Hematopoietic multipotent progenitor cell treated with erythropoietin and hydrocortisone succinate and interleukin-3 and kit ligand, for 6 days (in vitro differentiated cells): ENCODE results near the gene DPF3.
"Not testable (repeated sequence)": the region's sequence is repeated elsewhere in the genome, so short reads cannot be mapped to it uniquely, and the experiment has no call there.

ENCODE experiments used
- DNase-seq: peaks from one replicate; pipeline ENCODE4 v3.0.0-alpha.2; 2015

The DPF3 gene

DNA sequence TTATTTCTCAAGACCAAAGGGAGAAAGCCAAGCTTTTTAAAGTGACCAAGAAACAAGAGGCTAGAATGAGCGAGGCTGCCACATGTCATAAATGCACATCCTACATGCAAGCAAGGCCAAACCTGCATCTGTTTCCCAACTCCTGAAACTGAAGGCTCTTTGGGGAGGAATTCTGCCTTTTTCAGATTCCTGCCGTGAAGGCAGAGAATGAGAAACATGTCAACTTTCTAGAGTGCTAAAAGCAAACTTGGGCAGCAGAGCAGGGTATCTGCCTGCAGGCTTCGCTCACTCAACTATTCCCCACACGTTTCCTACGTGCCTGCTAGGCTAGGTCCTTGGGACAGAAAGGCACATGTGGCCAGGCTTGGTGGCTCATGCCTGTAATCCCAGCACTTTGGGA lies 15.2 kb downstream of the DPF3 start:
- DNase-seq = no peak

DNA sequence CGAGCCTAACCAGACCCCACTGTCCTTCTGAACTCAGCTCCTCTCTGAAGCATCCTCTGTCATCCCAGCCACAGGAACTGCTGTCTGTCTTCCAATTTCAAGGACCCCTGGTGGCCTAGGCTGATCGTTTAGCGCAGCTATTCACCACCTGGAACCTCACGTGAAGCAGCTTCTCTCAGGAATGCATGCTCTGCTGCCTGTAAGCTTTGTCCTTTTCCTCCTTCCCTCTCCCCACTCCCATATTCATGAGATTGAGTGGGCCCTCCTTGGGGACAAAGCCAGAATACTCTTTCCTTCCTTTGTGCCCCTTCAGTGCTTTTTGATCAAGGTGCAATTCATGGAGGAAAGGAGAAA lies 17.2 kb downstream of the DPF3 start:
- DNase-seq = no peak

DNA sequence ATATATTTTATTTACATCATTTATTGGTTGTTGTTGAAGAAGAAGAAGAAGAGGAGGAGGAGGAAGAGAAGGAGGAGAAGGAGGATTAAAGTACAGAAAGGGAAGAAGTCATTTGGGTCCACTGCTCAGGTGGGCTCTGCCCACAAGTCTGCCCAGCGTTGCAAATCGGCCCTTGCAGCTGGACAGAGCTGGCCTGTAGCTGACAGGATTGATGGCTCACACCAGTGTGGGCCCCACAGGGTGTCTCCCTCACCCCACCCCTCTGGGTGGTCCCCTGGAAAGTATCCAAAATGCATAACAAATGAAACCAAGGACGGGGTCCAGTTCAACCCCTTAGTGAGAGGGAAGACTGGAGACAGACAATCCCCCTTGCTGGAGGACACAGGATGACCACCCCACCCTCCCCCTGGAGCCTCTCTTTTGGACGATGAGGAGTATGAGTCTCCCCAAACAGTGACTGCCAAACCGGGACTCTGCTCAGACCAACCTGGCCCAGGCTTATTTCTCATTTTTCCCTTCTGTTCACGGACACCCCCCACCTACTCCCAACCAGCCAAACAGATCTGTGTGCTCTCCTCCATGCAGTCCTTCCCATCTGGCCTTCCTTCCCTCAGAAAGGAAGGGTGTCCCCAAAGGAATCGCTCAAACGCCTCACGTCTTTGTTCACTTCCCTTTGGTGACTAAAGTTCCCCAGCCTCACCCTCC lies 17.7 kb downstream of the DPF3 start:
- no peak for DNase-seq

DNA sequence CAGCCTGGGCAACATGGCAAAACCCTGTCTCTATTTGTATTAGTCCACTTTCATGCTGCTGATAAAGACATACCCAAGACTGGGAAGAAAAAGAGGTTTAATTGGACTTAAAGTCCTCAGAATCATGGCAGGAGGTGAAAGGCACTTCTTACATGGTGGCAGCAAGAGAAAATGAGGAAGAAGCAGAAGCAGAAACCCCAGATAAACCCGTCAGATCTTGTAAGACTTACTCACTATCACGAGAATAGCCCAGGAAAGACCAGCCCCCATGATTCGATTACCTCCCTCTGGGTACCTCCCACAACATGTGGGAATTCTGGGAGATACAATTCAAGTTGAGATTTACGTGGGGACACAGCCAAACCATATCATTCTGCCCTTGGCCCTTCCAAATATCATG lies 23.0 kb downstream of the DPF3 start:
- not testable (repeated sequence) for DNase-seq

DNA sequence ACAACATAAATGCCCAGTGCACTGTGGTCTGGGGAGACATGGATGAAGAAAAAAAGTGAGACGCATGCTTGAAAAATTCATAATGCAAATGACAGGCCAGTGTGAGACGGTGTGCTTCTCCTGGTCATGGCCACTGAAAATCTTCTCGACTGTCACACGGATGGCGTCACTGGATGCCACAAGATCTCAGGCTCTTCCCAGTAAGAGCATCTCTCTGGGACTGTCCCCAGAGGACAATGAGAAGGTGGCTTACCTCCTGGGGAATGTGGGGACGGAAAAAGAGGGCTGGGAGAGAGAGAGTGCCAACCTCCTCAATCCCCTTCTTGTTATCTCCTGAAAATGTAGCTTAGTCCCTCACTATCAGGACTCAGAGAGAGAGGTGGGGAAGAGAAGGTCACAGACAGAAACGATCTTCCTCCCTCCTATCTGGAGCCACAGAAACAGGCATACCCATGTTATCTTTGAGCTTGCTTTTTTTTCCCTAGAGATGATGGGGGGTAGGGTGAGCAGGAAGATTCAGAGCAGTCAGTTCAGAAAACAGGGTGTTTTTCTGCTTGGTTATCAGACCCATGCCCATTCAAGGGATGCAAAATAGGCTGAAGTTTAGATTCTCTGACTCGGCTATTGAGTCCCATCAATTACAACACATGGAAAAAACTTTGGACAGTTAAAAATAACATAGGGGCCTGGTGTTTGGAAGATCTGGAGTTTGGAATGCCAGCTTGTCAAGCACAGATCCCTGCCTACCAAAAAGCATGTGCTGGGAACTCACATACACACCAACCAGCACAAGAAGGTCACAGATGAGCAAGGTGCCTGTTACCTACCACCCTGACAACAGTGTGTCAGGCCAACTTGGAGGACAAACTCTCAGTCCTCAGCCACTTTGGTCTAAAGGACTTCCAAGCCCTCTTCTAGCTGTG lies 24.2 kb downstream of the DPF3 start:
- DNase-seq = peak; percentile 64

DNA sequence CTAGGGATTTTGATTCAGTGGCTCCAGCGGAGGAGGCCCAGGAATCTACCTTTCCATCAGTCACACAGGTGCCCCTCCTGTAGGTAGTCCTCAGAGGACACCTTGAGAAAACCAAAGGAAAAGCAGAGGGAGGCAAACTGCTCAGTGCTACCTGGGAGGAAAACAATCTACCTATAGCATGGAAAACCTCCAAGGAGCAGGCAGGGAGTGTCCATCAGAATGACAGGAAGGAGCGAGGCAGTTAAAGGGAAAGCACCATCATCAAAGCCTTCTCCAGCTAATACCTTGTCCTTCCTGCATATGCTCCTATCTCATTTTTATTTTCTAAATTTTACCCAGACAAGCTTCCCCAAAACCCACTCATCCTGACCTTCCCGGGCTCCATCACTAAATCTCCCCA lies 25.4 kb downstream of the DPF3 start:
- DNase-seq = no peak

DNA sequence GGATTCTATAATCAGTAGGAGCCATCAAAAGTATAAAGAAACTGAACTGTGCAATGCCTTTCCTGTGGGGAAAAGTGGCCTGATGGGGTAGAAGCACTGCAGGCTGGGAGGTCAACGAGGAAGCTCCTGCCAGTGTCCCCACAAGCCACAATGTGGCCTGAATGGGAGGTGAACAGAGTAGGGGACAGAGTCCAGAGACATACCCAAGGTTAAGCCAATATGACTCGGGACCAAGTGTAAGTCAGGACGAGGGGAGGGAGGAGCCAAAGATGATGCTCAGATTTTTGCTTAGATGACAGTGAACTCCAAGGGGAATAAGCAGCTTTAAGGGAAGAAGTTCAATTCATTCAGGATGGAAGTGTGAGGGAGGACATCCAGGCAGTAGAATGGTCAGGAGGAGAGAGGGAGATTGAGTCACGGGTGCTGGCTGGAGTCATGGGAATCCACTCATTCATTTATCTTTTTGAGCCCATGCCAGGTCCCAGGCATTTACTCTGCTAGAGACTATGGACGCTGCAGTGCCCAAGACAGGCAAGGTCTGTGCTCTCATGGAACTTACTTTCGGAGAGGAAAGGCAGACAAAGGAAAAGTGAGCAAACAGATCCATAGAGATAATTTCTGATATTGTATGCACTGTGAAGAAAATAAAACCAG lies 29.1 kb downstream of the DPF3 start:
- DNase-seq = no peak

DNA sequence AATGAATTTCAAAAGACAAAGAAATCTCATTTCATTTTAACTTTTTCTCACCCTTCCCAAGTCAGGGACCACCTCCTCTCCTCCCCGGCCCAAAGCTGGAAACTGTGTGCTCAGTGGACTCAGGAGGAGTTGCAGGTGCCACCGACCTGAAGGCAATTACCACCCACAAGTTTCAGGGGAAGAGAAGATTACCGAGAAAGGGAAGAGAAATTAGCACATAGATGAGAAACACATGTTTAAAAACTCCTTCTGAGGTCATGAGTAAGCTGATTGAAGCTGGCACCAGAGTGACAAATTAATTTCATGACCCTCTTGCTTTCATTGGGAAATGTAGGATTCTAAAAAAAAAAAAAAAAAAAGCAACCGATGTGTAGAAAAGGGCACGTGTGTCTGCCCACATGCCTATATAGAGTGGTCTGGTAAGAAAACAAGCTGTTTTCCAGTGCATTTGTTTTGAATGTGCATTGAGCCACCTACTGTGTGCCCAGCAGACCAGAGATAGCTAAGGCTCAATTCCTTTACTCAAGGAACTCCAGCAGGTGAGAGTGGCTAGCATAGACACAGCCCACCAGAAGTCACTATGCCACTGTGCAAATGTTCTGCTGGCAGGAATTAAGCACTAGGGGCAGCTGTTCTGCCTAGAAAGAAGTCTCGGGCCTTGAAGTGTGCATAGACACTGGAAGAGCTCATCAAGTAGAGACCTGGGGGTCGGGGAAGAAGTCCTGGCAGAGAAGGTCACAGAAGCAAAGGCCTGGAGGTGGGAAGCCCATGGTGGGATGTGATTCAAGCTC lies 30.5 kb downstream of the DPF3 start:
- DNase-seq = no peak

DNA sequence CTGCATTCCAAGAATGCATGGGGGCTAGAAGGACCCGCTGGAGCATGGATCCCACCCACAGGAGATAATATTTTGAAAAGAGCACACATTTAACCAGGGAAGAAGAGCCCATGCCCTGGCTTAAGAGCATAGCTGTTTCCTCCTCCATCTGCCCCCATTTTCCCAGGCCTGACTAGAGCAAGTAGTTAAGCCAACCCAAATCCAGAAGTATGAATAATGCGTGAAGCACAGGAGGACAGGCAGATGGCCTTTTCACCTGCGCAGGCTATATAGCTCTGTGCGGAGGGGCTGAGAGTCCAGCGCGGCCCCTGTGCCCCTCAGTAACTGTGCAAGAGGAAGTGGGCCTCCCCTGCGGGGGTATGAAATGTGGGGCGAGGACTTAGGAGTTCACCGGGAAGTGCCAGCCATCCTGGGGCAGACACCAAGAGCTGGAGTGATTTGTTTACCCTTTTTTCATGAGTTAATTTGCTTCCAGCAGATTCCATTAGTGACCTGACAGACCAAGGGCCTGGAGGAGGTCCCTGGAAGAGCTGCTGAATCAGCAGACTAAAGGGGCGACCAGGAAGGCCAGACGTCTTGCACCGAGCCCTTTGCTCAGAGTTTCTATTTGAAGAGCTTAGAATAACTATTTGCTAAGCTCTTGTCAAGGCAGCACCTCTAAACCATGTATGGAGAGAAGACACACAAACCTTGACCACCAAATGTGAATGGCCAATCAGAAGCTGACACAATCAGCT lies 37.2 kb downstream of the DPF3 start:
- DNase-seq = no peak

DNA sequence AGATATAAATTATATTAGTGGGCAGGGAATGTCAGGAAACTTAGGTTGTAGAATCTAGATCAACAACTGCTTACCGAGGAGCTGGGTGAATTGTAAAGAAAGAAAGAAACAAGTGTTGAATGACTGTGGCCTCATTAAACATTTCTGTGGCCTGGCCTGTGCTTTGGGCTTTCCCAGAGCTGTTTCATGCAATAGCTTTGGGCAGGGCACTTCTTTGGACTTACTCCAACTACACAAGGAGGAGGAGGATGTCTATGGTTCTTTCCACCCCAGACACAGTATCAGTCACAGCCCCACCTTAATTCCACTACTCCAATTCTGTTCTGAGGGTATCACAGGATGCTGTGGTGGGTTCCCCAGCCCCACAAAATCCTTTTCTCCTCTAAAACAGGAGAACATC lies 38.0 kb downstream of the DPF3 start:
- peak; percentile 20 for DNase-seq

DNA sequence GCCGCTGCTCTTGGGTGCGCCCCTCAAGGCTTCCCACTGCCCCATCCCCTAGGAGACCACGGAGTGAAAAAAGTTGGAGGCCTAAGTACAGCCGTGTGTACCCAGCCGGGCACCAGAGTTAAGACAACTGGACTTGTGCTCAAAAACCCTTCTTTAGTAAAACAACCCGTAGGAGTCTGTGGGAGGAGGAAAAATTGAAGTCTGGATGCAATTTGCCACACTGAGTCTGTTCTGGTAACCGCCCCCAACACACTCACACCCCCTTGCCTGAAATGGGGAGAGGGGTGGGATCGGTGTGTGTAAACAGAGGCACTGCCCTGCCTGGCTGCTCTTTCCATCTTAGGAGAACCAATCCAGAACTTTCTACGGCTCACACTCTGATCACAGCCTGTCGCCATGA lies 41.7 kb downstream of the DPF3 start:
- DNase-seq = no peak

DNA sequence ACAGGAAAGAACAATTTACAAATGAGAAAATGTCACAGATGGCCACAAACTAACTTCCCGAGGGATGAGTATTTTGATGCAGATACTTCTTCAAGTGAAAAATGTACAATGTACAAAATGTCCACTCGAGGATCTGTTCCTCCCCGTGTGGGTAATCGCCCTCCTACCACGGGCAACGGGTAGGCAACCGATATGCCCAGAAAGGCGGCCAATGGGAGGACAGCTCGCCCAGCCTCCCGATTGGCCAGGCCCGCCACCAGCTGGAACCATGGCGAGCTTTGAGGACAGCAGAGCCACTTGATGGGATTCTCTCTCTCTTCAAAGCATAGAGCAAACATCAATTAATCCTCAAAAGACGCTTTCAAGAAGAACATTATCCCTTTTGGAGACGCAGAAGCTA lies 42.3 kb downstream of the DPF3 start:
- no peak for DNase-seq

DNA sequence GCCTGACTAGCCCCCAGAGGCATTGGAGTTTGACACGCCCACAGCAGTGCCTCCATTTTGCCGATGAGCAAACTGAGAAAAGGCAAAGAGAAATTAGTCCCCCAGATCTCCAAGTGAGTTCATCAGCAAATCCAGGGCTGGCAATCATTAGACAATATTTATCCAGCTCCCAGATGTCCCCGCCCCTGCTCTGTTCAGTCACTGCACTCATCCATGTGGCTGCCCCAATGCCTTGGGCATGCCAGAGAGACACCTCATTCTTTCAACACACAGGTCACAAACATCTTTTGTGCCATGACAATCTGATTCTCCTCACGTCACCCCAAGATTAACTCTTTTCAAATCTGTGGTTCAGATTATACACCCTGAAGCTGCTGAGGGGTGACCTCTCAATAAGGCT lies 43.5 kb downstream of the DPF3 start:
- no peak for DNase-seq

DNA sequence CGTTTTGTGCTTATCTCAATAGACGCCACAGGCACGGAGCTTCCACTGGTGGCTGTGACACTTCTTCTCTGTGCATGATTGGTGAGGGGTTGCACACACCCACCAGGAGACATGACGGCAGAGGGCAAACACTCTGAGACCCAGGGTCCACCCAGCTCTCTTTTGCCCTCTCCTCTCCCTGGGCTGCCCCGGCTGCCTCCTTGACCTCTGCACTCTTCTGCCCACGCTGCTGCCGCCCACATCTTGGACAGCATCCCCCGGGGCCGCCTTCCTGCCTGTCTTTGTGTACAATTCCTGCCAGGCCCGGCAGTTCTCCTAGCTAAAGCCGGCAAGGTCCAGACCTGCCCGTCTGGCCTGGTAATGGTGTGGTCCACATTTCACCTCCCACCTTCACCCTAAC lies 44.7 kb downstream of the DPF3 start:
- no peak for DNase-seq

DNA sequence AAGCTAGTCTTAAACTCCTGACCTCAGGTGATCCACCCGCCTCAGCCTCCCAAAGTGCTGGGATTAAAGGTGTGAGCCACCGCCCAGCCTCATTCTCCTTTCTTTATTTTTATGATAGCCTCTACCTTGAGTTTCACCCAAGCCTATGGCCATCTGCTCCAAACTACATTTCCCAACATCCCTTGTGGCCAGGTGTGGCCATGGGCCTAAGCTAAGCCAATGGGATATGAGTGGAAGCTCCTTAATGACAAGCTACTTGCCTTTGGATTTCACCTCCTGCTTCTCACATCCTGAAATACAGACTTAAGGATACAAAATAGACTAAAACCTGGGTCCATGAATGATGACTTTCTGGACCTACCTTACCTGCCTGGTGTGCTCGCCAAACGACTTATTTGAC lies 46.2 kb downstream of the DPF3 start:
- no peak for DNase-seq

DNA sequence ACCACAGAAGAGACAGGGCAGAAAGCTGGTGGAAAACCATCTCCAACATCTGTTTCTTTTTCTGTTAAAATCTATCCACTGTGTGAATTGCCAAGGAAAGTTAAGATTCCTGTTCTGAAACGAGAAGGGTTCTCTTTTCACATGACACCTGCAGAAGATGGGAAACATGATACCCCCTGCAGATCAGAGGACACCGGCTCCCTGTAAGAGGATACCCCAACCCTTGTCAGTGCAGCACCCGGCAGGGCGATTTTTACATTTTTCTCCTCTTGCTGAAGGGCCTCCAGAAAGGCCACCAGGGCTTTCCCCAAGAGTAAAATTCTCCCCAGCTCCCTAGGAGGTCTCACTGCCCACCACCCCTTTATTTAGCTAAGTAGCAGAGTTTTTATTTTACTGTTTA lies 48.2 kb downstream of the DPF3 start:
- no peak for DNase-seq

DNA sequence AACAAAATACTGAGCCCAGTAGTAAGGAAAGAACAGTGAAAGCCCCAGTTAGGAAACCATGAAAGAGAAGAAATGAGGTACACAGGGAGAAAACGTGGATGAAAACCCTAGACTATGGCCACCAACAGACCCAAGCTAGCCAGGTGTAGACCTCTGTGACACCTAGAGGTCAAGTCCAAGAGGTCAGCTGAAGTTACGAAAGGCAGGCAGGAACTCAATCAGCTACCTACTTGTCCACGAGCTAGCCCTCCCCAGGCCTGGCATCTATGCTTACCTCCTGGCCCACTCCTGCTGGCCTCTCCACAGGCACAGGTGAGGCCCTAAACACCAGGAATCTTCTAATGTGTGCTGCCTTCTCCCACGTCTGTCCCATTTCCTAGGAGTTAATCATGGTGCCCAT lies 48.7 kb downstream of the DPF3 start:
- no peak for DNase-seq

DNA sequence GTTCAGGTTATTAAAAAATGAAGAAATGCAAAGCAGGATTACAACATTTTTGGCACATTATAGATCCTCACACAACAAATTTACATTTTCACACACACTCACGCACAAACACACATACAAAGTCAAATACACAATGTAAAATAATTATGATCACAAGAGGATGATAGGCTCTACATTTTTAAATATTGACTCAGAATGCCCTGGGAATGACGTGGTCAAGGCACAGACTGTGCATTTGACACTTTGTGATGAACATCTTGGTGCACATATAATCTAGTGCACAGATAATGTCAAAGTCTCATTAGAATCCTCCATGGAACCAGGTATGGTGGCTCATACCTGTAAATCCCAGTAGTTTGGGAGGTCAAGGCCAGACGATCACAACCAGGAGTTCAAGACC lies 49.4 kb downstream of the DPF3 start:
- no peak for DNase-seq

DNA sequence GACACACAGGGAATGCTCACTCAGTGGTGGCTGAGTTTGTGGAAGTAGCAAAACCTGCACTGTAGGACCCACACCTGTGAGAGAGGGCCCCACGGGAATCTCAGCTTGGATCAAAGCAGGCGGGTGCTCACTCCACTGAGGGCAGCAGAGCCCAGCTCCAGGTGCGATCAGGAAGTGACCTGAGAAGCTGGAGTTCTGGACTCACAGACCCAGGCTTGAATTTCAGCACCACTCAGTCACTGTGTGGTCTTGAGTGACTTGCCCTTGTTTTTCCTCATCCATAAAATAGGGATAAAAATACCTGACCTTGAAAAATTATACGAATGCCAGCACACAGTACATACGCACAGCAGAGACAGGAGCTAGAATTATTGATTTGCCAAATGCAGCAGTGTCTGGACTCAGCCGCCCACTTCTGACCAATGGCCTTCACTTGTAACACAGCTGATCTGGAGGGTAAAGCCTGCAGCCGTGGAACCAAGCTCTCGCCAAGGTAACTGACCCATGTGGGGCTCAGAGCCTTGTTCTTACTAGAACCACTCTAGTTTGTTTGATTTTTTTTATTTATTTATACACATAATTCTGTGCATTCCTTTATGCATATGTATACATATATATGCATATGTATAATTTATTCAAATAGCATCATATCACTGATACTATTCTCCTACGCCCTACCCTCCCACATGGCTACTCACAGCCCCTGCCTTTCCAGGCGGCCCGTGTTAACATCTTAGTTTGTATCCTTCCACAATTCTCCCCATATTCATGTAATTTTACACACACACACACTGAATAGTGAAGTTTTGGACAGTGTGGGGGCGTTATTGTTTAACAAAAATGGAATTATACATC lies 53.9 kb downstream of the DPF3 start:
- DNase-seq = no peak

DNA sequence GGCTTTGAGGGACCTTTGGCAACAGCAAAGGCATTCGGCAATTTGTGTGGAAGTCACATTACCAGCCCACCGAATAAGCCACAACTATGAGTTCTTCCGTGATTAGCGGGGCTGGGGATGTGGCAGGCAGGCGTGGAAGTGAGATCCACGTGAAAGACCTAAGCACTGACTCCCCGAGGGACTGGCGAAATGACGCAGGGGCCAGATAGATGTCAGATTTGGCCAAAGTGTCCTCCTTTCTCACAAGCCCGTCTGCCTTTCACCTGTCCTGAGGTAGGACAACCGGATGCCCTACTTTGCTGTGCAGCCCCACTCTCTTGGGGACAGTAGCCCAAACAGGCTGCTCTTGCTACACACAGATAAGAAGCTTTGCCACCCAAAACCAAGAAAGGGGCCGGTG lies 54.5 kb downstream of the DPF3 start:
- no peak for DNase-seq

DNA sequence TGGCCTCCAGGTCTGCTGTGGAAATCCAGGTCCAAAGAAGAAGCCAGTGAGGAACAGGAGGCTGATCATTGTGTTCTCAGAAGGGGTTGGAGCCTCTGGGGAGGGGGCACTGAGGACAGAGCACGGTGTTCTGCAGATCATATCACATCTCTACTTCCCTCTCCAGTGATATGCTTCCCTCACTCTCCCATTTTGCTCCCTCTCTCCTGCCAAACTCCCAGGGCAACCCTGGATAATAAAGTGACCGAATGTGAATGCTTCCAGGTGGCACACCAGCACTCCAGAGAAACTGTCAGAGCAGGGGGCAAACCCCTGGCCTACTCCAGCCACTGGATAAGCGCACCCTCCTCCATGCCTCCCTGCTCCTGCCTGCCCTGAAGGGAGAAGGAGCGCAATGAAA lies 57.8 kb downstream of the DPF3 start:
- DNase-seq = no peak

DNA sequence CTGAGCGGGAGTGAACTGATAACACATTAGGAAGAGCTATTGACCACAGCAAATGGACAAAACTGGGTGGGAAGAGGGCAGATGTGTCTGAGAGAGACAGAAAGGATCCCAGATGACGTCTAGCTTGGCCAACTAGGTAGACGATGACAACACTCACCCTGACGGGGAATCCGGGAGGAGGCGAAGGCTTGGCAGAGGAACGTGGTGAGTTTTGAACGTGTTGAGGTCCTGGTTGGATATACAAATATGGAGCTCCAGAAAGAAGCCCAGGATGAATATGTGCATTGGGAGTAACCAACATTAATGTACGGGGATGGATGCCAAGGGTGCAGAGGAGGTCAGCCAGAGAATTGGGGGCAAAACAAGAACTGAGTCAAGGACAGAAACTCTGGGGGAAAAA lies 60.7 kb downstream of the DPF3 start:
- no peak for DNase-seq
